ENCODE results near the gene MBOAT2.

- no peak for TF ChIP-seq POLR2A (IDR thresholded peaks at IDR 0.05)
- TF ChIP-seq CTCF (IDR thresholded peaks at IDR 0.05), result no peak
Observed at GRCh38 chr2:8858264-8858663, 145.2 kb downstream of the MBOAT2 start.
